Gastroesophageal sphincter (tissue), 3 donors: ENCODE measurements around the gene CNP.

Experiments
- CTCF ChIP-seq, 4 experiments: fragments of 200-600 bp in 2 of 4; fragments of 450-650 bp in 2 of 4; sonication (generic) in 1 of 4; IDR thresholded peaks; one replicate each; pipeline ENCODE4 v1.5.1; 2017 to 2019; ENCODE audit warnings: antibody characterized with exemption in 4 of 4, mild to moderate bottlenecking in 2 of 4, moderate library complexity in 2 of 4
- EP300 ChIP-seq: sonication (generic); formaldehyde crosslinking; IDR thresholded peaks from one replicate; pipeline ENCODE4 v1.6.1; 2017; ENCODE audit warnings: antibody characterized with exemption, mild to moderate bottlenecking
- POLR2A ChIP-seq, 2 donors: fragments of 450-650 bp; IDR thresholded peaks; one replicate each; pipeline ENCODE4 v1.6.1; 2017; ENCODE audit warnings: antibody characterized with exemption in 2 of 2, mild to moderate bottlenecking in 2 of 2, moderate library complexity in 1 of 2

DNA sequence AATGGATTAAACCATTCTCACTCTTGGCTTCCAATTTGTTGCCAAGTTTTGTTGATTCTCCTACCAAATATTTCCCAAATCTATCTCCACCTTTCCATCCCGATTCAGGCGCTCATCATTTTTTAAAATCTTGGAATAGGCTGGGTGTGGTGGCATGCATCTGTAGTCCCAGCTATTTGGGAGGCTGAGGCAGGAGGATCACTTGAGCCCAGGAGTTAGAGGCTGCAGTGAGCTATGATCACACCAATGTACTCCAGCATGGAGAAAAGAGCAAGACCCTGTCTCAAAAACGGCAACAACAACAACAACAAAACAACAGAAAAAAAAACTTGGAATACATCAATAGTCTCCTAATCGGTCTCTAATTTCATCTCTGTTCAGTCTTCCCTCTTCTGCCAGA, 52.4 kb downstream of the CNP start:
- TF ChIP-seq CTCF (IDR thresholded peaks at IDR 0.05) = no peak
- no peak for TF ChIP-seq POLR2A (IDR thresholded peaks at IDR 0.05)
- TF ChIP-seq EP300 = no peak
